Brain microvascular endothelial cell (primary cell): ENCODE data around the gene CUL2.

Source experiments
- DNase-seq: peaks from one replicate; pipeline ENCODE4 v3.0.0-alpha.2; 2020
- H3K27ac ChIP-seq: fragments of 250-450 bp; sonication (Bioruptor Pico); 2 replicates; pipeline ENCODE4 v1.5.1; 2020; ENCODE audit warnings: mild to moderate bottlenecking, moderate library complexity
- H3K27me3 ChIP-seq: fragments of 250-450 bp; sonication (Bioruptor Pico); replicated peaks from 2 replicates; pipeline ENCODE4 v1.5.1; 2020; ENCODE audit warnings: mild to moderate bottlenecking
- H3K36me3 ChIP-seq: fragments of 250-450 bp; sonication (Bioruptor Pico); replicated peaks from 2 replicates; pipeline ENCODE4 v1.5.1; 2020; ENCODE audit warnings: mild to moderate bottlenecking
- H3K4me3 ChIP-seq: 2 replicates; pipeline ENCODE4 v1.5.1; 2011; ENCODE audit warnings: low read depth, mild to moderate bottlenecking, control low read depth, low read length, moderate library complexity
- CTCF ChIP-seq: IDR thresholded peaks from 2 replicates; pipeline ENCODE4 v1.5.1; 2011; ENCODE audit warnings: low read depth, mild to moderate bottlenecking, moderate library complexity, low read length, control low read depth, inconsistent platforms; ENCODE audit errors: missing control alignments
- in situ Hi-C: cut with HindIII; loops from 2 replicates; pipeline ENCODE4 v1.10.0; 2017; ENCODE audit warnings: low sequenced_read_pairs, low pct_ligation_motif_present

Gene CUL2

GRCh38 chr10:35079265-35079664, 10.9 kb downstream of the CUL2 start:
- in situ Hi-C loops: no loop called here
- Histone ChIP-seq H3K27ac (peak overlapping the region; percentile 8), H3K27me3 (no peaks in the 10 kb centered on the region), H3K4me3 (no peak overlapping the region), H3K36me3 (no peaks in the 10 kb centered on the region)
- no peak for DNase-seq
- no peak for TF ChIP-seq CTCF

GRCh38 chr10:35075228-35075627, 14.9 kb downstream of the CUL2 start:
- TF ChIP-seq CTCF: no peak
- Histone ChIP-seq H3K36me3 (no peaks in the 10 kb centered on the region), H3K4me3 (no peak overlapping the region), H3K27me3 (no peaks in the 10 kb centered on the region), H3K27ac (no peak overlapping the region)
- DNase-seq: no peak
- in situ Hi-C loops: no loop called here

GRCh38 chr10:35074266-35074665, 15.9 kb downstream of the CUL2 start:
- no peak overlapping the region for H3K27ac ChIP-seq
- no peak for TF ChIP-seq CTCF
- H3K4me3 ChIP-seq: no peak overlapping the region
- in situ Hi-C loops: no loop called here
- no peak for DNase-seq
- no peaks in the 10 kb centered on the region for H3K36me3 ChIP-seq
- H3K27me3 ChIP-seq: no peaks in the 10 kb centered on the region

GRCh38 chr10:35070521-35070920, 19.6 kb downstream of the CUL2 start:
- Histone ChIP-seq H3K27me3 (no peaks in the 10 kb centered on the region), H3K4me3 (no peak overlapping the region), H3K27ac (no peak overlapping the region), H3K36me3 (peaks cover 2% of the 10 kb centered on the region)
- no peak for TF ChIP-seq CTCF
- no peak for DNase-seq
- in situ Hi-C loops: no loop called here

- H3K36me3 ChIP-seq: peaks cover 7% of the 10 kb centered on the region
- H3K27me3 ChIP-seq: no peaks in the 10 kb centered on the region
- H3K27ac ChIP-seq: no peak overlapping the region
- in situ Hi-C loops: no loop called here
- no peak for DNase-seq
- no peak for TF ChIP-seq CTCF
- H3K4me3 ChIP-seq: no peak overlapping the region
Observed at GRCh38 chr10:35063837-35064454, 26.2 kb downstream of the CUL2 start.

- Histone ChIP-seq H3K36me3 (peaks cover 7% of the 10 kb centered on the region), H3K4me3 (no peak overlapping the region), H3K27ac (no peak overlapping the region), H3K27me3 (no peaks in the 10 kb centered on the region)
- no peak for DNase-seq
- TF ChIP-seq CTCF: no peak
- in situ Hi-C loops: no loop called here
Observed at GRCh38 chr10:35059481-35059880, 30.7 kb downstream of the CUL2 start.
